ENCODE data around the gene KCNJ6. TPM values are rescaled to one million over a fixed set of nuclear protein-coding genes. Genes with fewer than 3 reads are reported as not detected.

Gene KCNJ6
- polyA plus RNA-seq, 1 of the 3 experiments (the other 2 are of a cell fraction), result not detected

DNA sequence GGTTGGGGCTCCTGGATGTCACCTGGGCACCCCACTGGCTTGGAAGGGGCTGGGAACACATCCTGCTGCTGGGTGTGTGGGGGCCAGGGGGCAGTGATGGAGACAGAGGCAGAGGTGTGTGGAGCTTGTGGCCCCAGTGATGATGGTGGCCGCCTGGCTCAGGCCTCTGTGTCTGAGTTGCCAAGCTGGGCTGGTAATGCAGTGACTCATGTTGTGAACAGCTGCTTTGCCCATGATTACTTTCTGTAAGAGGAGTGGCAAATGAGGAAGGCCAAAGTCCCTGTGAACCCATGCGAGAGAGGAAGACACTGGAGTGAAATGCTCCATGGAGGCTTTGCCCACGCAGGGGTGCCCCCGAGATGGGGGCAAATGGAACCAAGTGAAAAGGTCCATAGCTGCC lies 86.8 kb downstream of the KCNJ6 start:
- no peak for DNase-seq
- Histone ChIP-seq H3K27me3 (ENCODE audit: insufficient read depth) (no peaks in the 10 kb centered on the region; the same call in 1 of the 2 replicates), H3K4me3 (ENCODE audit: low read depth in 2 of 2, low read length in 1 of 2) (no peak overlapping the region), H3K9me2 (no peaks in the 10 kb centered on the region), H3K9me3 (no peaks in the 10 kb centered on the region), H3K27ac (ENCODE audit: low read depth in 2 of 2, low read length in 1 of 2) (no peak overlapping the region), H3K9ac (no peak overlapping the region), H3F3A (replicated peaks; ENCODE audit: insufficient read depth) (no peaks in the 10 kb centered on the region), H2AFZ (ENCODE audit: low read depth) (no peak overlapping the region), H3K36me3 (replicated peaks in 1 of 2; ENCODE audit: control insufficient read depth in 1 of 2, insufficient read depth in 2 of 2, low read length in 1 of 2) (no peaks in the 10 kb centered on the region), H4K20me1 (ENCODE audit: insufficient read depth) (no peaks in the 10 kb centered on the region), H3K4me2 (no peak overlapping the region), H3K4me1 (ENCODE audit: control insufficient read depth in 1 of 2, insufficient read depth in 2 of 2, low read depth in 1 of 2, low read length in 1 of 2) (no peaks in the 10 kb centered on the region), H3K79me2 (ENCODE audit: insufficient read depth) (no peaks in the 10 kb centered on the region)
- ChIA-PET CTCF (interaction anchor here (1.5 kb wide), 1 partner anchor 13 kb away, joined by 3 read pairs; no protein-coding TSS in a partner anchor), POLR2A (no interaction called here)
- 14% methylated on average over 4 of the region's 4 CpGs for WGBS (ENCODE audit: low lambda C conversion rate)
- TF ChIP-seq POLR2AphosphoS5 (IDR thresholded peaks at IDR 0.05; ENCODE audit: low read depth, low read length), result no peak
- TF ChIP-seq JUND (IDR thresholded peaks at IDR 0.05), result no peak
- TF ChIP-seq, protein P1, sequence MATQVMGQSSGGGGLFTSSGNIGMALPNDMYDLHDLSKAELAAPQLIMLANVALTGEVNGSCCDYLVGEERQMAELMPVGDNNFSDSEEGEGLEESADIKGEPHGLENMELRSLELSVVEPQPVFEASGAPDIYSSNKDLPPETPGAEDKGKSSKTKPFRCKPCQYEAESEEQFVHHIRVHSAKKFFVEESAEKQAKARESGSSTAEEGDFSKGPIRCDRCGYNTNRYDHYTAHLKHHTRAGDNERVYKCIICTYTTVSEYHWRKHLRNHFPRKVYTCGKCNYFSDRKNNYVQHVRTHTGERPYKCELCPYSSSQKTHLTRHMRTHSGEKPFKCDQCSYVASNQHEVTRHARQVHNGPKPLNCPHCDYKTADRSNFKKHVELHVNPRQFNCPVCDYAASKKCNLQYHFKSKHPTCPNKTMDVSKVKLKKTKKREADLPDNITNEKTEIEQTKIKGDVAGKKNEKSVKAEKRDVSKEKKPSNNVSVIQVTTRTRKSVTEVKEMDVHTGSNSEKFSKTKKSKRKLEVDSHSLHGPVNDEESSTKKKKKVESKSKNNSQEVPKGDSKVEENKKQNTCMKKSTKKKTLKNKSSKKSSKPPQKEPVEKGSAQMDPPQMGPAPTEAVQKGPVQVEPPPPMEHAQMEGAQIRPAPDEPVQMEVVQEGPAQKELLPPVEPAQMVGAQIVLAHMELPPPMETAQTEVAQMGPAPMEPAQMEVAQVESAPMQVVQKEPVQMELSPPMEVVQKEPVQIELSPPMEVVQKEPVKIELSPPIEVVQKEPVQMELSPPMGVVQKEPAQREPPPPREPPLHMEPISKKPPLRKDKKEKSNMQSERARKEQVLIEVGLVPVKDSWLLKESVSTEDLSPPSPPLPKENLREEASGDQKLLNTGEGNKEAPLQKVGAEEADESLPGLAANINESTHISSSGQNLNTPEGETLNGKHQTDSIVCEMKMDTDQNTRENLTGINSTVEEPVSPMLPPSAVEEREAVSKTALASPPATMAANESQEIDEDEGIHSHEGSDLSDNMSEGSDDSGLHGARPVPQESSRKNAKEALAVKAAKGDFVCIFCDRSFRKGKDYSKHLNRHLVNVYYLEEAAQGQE (IDR thresholded peaks at IDR 0.05; ENCODE audit: low read depth, low read length), result no peak
- TF ChIP-seq TEAD4 (IDR thresholded peaks at IDR 0.05; ENCODE audit: borderline replicate concordance, insufficient read depth), result no peak
- TF ChIP-seq, protein P2, sequence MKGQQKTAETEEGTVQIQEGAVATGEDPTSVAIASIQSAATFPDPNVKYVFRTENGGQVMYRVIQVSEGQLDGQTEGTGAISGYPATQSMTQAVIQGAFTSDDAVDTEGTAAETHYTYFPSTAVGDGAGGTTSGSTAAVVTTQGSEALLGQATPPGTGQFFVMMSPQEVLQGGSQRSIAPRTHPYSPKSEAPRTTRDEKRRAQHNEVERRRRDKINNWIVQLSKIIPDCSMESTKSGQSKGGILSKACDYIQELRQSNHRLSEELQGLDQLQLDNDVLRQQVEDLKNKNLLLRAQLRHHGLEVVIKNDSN (IDR thresholded peaks at IDR 0.05; ENCODE audit: borderline replicate concordance, low read depth), result no peak
- TF ChIP-seq EP300 (IDR thresholded peaks at IDR 0.05; ENCODE audit: borderline replicate concordance in 1 of 2, low read depth in 1 of 2, low read length in 1 of 2), result no peak

DNA sequence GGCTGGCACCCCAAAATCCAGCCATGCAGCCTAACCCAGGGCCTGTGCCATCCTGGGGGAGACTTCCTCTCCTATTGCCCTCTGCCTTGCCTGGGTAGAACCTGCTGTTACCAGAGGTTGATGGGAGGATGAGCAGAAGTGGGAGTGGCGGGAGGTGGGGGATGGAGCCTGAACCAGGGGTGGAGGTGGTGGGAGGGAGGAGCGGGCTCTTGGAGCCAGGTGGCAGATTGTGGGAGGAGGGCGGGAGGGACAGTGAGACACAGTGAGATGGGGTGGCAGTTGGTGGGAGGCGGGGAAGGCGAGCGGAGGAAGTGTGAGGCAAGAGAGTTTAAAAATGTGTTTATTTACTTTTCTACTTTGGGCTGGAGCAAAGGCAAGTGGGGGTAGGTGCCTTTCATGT lies 87.3 kb downstream of the KCNJ6 start:
- Histone ChIP-seq H3K4me3 (ENCODE audit: low read depth in 2 of 2, low read length in 1 of 2) (no peak overlapping the region), H3K9ac (no peak overlapping the region), H3K36me3 (replicated peaks in 1 of 2; ENCODE audit: control insufficient read depth in 1 of 2, insufficient read depth in 2 of 2, low read length in 1 of 2) (no peaks in the 10 kb centered on the region), H3K9me2 (no peaks in the 10 kb centered on the region), H3K27me3 (ENCODE audit: insufficient read depth) (no peaks in the 10 kb centered on the region; the same call in 1 of the 2 replicates), H3K9me3 (no peaks in the 10 kb centered on the region), H3K27ac (ENCODE audit: low read depth in 2 of 2, low read length in 1 of 2) (no peak overlapping the region), H3K4me2 (no peak overlapping the region), H2AFZ (ENCODE audit: low read depth) (no peak overlapping the region), H3F3A (replicated peaks; ENCODE audit: insufficient read depth) (no peaks in the 10 kb centered on the region), H3K4me1 (ENCODE audit: control insufficient read depth in 1 of 2, insufficient read depth in 2 of 2, low read depth in 1 of 2, low read length in 1 of 2) (no peaks in the 10 kb centered on the region), H3K79me2 (ENCODE audit: insufficient read depth) (no peaks in the 10 kb centered on the region), H4K20me1 (ENCODE audit: insufficient read depth) (no peaks in the 10 kb centered on the region)
- ChIA-PET POLR2A (no interaction called here), CTCF (no interaction called here)
- WGBS (ENCODE audit: low lambda C conversion rate), result 32% methylated on average over 6 of the region's 6 CpGs
- no peak for TF ChIP-seq RFX5 (IDR thresholded peaks at IDR 0.05; ENCODE audit: low read length)
- TF ChIP-seq NRF1 (IDR thresholded peaks at IDR 0.05; ENCODE audit: low read depth, low read length), result no peak
- TF ChIP-seq, protein P1 (IDR thresholded peaks at IDR 0.05; ENCODE audit: low read depth, low read length), result no peak
- no peak for TF ChIP-seq GATA2 (CRISPR knock-in tag; IDR thresholded peaks at IDR 0.05)
- TF ChIP-seq, protein P3, sequence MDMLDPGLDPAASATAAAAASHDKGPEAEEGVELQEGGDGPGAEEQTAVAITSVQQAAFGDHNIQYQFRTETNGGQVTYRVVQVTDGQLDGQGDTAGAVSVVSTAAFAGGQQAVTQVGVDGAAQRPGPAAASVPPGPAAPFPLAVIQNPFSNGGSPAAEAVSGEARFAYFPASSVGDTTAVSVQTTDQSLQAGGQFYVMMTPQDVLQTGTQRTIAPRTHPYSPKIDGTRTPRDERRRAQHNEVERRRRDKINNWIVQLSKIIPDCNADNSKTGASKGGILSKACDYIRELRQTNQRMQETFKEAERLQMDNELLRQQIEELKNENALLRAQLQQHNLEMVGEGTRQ (IDR thresholded peaks at IDR 0.05; ENCODE audit: borderline replicate concordance, low read depth, low read length), result no peak
- no peak for TF ChIP-seq FOSL2 (IDR thresholded peaks at IDR 0.05; ENCODE audit: borderline replicate concordance, low read depth)
- no peak for TF ChIP-seq SMC3 (IDR thresholded peaks at IDR 0.05; ENCODE audit: low read depth, low read length)
- TF ChIP-seq FOXM1 (IDR thresholded peaks at IDR 0.05; ENCODE audit: low read depth), result no peak
- TF ChIP-seq SIN3A (IDR thresholded peaks at IDR 0.05; ENCODE audit: borderline replicate concordance, low read depth, low read length), result no peak
- TF ChIP-seq YY1 (IDR thresholded peaks at IDR 0.05; ENCODE audit: low read depth), result no peak
- TF ChIP-seq TEAD4 (IDR thresholded peaks at IDR 0.05; ENCODE audit: borderline replicate concordance, insufficient read depth), result no peak
- TF ChIP-seq GABPA (IDR thresholded peaks at IDR 0.05; ENCODE audit: low read depth), result no peak
- TF ChIP-seq TAF1 (IDR thresholded peaks at IDR 0.05; ENCODE audit: borderline replicate concordance, low read depth, low read length), result no peak
- no peak for DNase-seq
